Stomach smooth muscle (tissue), 2 donors: ENCODE measurements around the gene ARID5A.

Experiments
- H3K27ac ChIP-seq: one replicate; pipeline ENCODE4 v1.7.0; 2013; ENCODE audit warnings: mild to moderate bottlenecking, low read length, inconsistent platforms
- H3K27me3 ChIP-seq, 2 donors: one replicate each; pipeline ENCODE4 v1.7.0; 2013; ENCODE audit warnings: low read length in 2 of 2; ENCODE audit not compliant: insufficient read depth in 2 of 2, control insufficient read depth in 1 of 2
- H3K36me3 ChIP-seq, 2 donors: one replicate each; pipeline ENCODE4 v1.7.0; 2013; ENCODE audit warnings: low read length in 2 of 2; ENCODE audit not compliant: control insufficient read depth in 2 of 2, insufficient read depth in 2 of 2
- H3K4me1 ChIP-seq: one replicate; pipeline ENCODE4 v1.7.0; 2013; ENCODE audit warnings: low read length; ENCODE audit not compliant: control insufficient read depth, insufficient read depth
- H3K4me3 ChIP-seq, 2 donors: one replicate each; pipeline ENCODE4 v1.7.0; 2013; ENCODE audit warnings: low read length in 2 of 2
- H3K9ac ChIP-seq, 2 donors: one replicate each; pipeline ENCODE4 v1.7.0; 2013; ENCODE audit warnings: low read length in 2 of 2, mild to moderate bottlenecking in 1 of 2
- H3K9me3 ChIP-seq, 2 donors: one replicate each; pipeline ENCODE4 v1.7.0; 2013; ENCODE audit warnings: low read length in 2 of 2; ENCODE audit not compliant: control insufficient read depth in 2 of 2
- donor health status: healthy.
- donor health status: Pancreatic carcinoma.

ARID5A gene

DNA sequence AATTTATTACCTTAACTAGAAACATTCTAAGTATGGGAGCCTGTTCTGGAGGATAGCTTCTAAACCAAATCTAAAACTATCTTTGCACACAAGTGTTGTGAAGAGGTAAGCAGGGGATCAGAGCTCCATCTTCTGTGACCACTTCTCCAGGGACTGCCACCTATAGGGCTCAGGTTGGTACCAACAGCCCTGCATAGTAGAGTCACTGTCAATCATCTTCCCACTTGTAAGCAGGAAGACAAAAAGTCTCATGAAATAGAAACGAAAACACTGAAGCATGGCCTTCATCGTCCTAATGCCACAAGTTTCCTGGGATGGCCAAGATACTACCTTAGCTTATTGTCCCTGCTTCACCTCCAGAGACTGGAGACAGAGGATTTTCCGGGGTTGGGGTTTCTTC, 57.7 kb downstream of the ARID5A start:
- H3K36me3 ChIP-seq: peaks cover 42 to 50% of the 10 kb centered on the region in 2 donors
- no peak overlapping the region for H3K4me3 ChIP-seq
- H3K9ac ChIP-seq: no peak overlapping the region
- no peaks in the 10 kb centered on the region for H3K27me3 ChIP-seq
- no peaks in the 10 kb centered on the region for H3K9me3 ChIP-seq
- no peaks in the 10 kb centered on the region for H3K4me1 ChIP-seq
- H3K27ac ChIP-seq: no peak overlapping the region

DNA sequence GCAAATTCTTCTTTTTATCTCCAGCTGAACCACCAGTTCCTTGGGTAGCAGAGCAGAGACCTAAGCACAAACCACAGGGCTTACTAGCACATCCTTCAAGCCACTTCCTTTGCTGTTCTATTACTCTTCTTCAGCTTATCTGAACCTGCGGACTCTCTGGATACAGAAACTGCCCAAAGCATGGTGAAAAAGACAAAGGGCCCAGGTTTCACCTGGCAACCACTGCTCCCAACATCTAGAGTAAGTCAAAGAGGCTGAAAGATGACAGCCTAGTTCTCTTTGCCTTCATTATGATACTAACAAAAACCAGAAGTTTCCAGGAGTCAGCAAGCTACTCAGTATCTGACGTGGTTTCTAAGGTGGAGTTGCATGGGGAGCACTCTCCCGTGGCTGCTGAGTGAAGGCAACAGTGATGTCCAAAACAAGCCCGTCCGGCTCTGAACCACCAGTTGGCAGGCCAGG, 58.2 kb downstream of the ARID5A start:
- Histone ChIP-seq H3K27ac (no peak overlapping the region), H3K9ac (no peak overlapping the region), H3K36me3 (peaks cover 43 to 51% of the 10 kb centered on the region in 2 donors), H3K9me3 (no peaks in the 10 kb centered on the region), H3K4me1 (no peaks in the 10 kb centered on the region), H3K4me3 (no peak overlapping the region), H3K27me3 (no peaks in the 10 kb centered on the region)

GRCh38 chr2:96596596-96596995, 60.0 kb downstream of the ARID5A start:
- no peak overlapping the region for H3K27ac ChIP-seq
- no peaks in the 10 kb centered on the region for H3K27me3 ChIP-seq
- H3K4me3 ChIP-seq: no peak overlapping the region
- H3K36me3 ChIP-seq: peaks cover 56 to 64% of the 10 kb centered on the region in 2 donors
- H3K4me1 ChIP-seq: no peaks in the 10 kb centered on the region
- H3K9me3 ChIP-seq: no peaks in the 10 kb centered on the region
- H3K9ac ChIP-seq: no peak overlapping the region

DNA sequence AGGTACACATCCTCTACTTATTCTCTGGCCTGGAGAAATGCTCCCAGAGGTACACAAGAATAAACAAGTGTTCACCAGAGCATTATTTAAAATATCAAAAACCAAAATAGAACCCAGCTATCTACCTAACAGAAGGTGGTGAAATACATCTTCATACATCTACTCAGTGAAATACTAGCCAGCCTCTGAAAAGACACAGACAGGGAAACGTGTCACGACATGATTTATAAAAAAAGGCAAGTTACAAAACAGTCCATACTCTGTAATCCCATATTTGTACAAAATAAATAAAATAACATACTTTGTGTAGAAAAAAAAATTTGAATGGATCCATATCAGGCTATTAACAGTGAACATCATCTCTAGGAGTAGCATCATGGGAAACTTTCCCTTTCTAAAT, 63.4 kb downstream of the ARID5A start:
- H3K4me3 ChIP-seq: no peak overlapping the region
- no peak overlapping the region for H3K27ac ChIP-seq
- H3K4me1 ChIP-seq: no peaks in the 10 kb centered on the region
- no peaks in the 10 kb centered on the region for H3K27me3 ChIP-seq
- peaks cover 63 to 68% of the 10 kb centered on the region in 2 donors for H3K36me3 ChIP-seq
- no peak overlapping the region for H3K9ac ChIP-seq
- no peaks in the 10 kb centered on the region for H3K9me3 ChIP-seq

GRCh38 chr2:96601382-96602292, 65.1 kb downstream of the ARID5A start:
- H3K4me3 ChIP-seq: no peak overlapping the region
- peaks cover 65 to 71% of the 10 kb centered on the region in 2 donors for H3K36me3 ChIP-seq
- H3K9ac ChIP-seq: no peak overlapping the region
- no peaks in the 10 kb centered on the region for H3K9me3 ChIP-seq
- H3K27me3 ChIP-seq: no peaks in the 10 kb centered on the region
- H3K27ac ChIP-seq: no peak overlapping the region
- H3K4me1 ChIP-seq: no peaks in the 10 kb centered on the region
